GM21737 (cell line): ENCODE results near the gene XIST.
"Not testable (repeated sequence)": the region's sequence is repeated elsewhere in the genome, so short reads cannot be mapped to it uniquely, and the experiment has no call there.

Experiments
- ATAC-seq: cut with Tn5 transposase; IDR thresholded peaks from one replicate; pipeline ENCODE4 v1.9.1; 2021; ENCODE audit warnings: mild to moderate bottlenecking, moderate library complexity; ENCODE audit not compliant: unreplicated experiment

The XIST gene

GRCh38 chrX:73852467-73852866 is at the start of gene XIST:
TSS of gene XIST (minus strand) at chrX:73852714.
- no peak for ATAC-seq

DNA sequence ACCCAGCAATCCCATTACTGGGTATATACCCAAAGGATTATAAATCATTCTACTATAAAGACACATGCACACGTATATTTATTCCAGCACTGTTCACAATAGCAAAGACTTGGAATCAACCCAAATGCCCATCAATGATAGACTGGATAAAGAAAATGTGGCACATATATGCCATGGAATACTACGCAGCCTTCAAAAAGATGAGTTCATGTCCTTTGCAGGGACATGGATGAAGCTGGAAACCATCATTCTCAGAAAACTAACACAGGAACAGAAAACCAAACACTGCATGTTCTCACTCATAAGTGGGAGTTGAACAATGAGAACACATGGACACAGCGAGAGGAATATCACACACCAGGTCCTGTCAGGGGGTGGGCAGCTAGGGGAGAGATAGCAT is 45.8 kb upstream of the XIST start:
- not testable (repeated sequence) for ATAC-seq

DNA sequence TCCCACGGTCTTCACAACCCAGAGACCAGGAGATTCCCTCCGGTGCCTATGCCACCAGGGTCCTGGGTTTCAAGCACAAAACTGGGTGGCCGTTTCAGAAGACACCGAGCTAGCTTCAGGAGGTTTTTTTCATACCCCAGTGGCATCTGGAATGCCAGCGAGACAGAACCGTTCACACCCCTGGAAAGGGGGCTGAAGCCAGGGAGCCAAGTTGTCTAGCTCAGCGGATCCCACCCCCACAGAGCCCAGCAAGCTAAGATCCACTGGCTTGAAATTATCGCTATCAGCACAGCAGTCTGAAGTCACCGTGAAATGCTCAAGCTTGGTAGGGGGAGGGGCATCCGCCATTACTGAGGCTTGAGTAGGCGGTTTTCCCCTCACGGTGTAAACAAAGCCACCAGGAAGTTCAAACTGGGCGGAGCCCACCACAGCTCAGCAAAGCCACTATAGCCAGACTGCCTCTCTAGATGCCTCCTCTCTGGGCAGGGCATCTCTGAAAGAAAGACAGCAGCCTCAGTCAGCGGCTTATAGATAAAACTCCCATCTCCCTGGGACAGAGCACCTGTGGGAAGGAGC is 40.1 kb upstream of the XIST start:
- ATAC-seq, result not testable (repeated sequence)

- ATAC-seq, result not testable (repeated sequence)
These were observed 29.7 kb upstream of the XIST start for GRCh38 chrX:73882260-73882659.

- no peak for ATAC-seq
These were observed 25.2 kb upstream of the XIST start for GRCh38 chrX:73877687-73878086.

- no peak for ATAC-seq
These were observed 24.4 kb upstream of the XIST start for GRCh38 chrX:73876911-73877310.

DNA sequence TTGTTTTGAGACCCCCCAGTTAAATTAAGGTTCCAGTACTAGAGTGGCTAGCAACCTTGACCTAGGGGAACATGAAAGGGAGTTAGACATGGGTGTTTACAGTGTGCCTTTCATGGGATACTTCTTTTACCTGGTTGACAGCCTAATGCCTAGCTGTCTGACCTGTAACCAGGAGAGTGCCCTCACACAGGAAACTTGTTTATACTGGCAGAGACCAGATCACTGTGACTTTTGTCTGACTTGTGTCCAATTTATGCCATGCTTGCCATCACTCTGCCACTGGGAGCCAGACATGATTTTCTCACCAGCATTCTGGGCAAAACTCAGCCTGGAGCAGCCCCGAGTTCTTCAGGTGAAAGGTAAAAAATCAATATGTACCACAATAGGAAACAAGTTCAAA is 16.4 kb upstream of the XIST start:
- ATAC-seq, result no peak

- no peak for ATAC-seq
These were observed 14.6 kb upstream of the XIST start for GRCh38 chrX:73867144-73867543.

DNA sequence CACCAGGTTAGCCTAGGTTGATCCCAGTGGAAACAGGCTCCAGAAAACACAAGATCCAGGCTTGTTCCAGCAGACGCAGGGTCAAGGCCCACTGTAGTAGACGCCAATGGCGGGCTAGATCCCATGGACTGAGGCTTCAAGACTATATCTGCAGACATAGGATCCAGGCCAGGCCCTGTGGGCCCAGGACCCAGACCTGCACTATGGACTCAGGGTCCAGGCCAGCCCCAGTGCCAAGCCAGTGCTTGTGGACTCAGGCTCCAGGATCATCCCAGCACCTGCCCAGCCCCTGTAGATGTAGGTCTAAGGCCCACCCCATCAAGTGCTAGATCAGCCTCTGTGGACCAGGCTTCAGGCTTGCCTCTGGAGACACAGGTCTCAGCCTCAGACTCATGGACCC is 11.3 kb upstream of the XIST start:
- no peak for ATAC-seq

DNA sequence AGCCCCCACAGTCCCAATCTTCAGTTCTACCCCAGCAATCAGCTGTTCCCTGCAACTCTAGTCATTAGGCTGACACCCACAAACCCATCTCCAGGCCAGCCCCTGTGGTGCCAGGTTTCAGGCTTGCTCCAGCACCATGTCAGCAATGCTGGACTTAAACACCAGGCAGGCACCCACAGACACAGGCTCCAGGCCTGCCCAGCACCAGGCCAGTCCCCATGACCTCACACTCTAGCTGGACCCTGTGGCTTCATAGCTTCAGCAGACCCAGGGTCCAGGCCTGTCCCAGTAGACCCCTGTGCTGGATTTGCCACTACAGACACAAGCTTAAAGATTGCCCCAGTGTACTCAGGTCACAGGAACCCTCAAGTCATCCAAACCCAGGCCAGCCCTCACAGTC is 10.8 kb upstream of the XIST start:
- no peak for ATAC-seq

- no peak for ATAC-seq
These were observed 7.1 kb upstream of the XIST start for GRCh38 chrX:73859622-73860021.

- no peak for ATAC-seq
These were observed 3.0 kb upstream of the XIST start for GRCh38 chrX:73855546-73855945.

- ATAC-seq, result no peak
These were observed 492 bp downstream of the XIST start for GRCh38 chrX:73852022-73852421.

GRCh38 chrX:73851014-73852009 is 1.2 kb downstream of the XIST start:
- no peak for ATAC-seq

DNA sequence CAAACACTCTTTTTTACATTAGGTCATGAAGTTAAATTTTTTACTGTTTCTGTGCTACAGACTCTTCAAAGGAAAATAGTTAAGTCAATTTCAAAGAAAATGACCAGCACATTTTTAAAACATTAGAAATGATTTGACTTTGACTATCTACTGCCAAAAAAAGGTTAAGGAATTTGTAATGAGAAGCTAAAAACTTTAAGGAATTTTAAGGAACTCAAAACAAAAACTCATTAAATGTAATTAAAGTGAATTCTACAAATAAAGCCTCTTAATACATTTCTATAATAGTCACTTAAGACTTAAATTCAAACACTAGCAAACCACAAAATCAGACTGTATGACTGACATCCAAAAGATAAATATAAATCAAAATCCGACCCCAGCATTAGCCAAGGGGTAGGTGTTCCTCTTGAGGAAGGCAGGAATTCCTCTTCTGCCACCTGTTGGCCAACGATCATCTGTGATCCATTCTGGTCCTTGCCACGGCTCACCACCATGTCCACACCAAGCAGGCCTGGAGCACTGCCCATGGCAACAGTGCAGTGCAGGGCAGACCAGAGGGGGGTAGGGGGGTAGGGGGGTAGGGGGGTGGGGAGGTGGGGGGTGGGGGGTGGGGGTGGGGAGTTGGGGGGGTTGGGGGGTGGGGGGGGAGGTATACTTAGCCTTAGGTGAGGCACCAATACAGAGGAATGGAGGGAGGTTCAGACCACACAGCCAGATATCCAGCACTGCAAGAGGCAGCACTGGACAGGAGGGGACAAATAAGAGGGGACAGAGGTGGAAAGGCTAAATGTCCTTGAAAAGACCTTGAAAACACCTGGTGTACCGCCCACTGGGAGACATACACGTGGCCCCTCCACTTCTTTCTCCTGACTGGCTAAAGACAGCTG is 2.1 kb downstream of the XIST start:
- ATAC-seq, result no peak

DNA sequence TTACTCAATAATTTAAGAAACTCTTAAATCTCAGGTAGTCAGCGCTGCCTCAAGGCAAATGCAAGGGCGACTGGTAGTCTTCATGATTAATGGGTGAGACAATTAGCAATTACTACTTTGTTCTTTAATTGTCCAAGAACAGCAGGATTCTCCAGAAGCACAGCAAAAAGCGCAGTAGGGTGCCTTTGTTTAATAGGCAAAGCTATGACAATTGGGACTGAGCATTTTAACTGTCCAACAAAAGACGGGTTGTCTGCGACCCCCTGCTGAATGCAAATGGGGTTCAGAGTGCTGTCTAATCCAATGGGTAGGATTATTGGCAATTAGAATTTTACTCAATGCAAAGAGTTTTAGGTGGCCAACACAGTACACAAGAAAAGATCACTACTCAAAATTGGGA is 3.4 kb downstream of the XIST start:
- no peak for ATAC-seq

DNA sequence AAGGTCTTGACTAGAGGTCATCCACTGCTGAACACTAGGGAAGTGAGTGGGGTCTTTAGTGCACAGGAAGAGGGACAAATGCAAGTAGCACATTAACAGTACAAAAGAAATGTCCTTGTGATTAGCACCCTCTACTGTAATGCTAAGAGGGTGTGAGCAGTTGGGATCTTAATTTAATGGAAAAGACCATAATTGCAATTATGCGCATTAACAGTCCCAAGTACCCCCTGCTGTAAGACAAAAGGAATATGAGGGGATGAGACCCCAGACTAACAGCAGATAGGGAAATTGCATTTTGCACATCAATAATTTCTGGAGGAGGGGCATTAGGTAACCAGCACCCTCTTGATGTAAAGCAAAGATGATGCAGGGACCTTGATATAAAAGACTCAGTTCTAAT is 4.5 kb downstream of the XIST start:
- no peak for ATAC-seq

- no peak for ATAC-seq
These were observed 5.4 kb downstream of the XIST start for GRCh38 chrX:73847100-73847499.

DNA sequence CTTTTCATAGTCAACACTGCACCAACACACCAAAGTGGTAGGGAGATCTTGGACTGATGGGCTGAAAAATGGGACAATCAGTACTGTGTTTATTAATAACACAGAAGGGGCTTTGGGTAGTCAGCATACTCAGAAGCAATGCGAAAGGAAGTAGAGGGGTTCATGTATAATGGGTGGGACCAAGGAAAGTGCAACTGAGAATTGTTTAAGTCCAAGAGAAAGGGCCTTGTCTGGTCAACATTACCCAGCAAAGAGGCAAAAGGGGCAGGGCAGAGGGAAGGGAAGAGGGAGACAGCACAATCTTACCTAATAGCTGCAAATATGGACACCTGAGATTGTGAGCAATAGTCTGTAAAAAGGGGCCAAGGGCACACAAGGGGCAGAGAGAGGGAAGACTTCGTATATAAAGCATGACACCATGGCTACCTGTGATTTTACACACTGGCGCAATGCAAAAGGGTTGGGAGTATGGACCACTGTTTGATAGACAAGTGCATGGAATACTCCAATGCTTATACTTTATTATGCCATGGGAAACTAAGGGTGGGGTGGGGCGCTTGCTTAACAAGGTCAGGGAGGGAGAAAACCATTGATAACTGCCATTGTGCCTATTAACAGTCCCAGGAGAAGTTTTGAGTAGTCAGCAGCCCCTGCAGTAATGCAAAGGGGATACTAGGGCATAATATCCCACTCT is 9.8 kb downstream of the XIST start:
- no peak for ATAC-seq

DNA sequence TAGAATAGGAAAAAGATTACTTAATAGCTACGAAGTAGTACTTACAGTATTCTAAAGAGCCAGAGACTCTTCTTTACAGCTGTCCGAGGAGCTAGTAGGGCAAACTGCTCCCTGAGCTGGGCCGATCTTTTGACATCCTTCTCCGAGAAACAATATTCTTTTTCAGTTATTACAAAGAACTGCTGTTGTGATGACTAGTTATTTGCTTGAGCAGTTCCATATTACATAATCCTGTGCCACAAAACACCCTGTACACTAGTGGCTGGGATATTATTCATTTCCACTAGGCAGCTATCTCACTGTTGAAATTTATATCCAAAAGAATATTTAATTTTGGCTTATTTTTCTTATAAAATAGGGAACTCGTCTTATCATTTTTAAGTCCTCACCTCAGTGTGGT is 11.2 kb downstream of the XIST start:
- no peak for ATAC-seq
